Measurements from ENCODE around the gene GATB. TPM values are rescaled to one million over a fixed set of nuclear protein-coding genes. Genes with fewer than 3 reads are reported as not detected.

Gene GATB
- total RNA-seq, 2 donors from 2014 or later: 51.7 to 88.1 TPM

GRCh38 chr4:151792995-151793394, 32.2 kb upstream of the GATB start:
- intact Hi-C loops (cut with DNase I): no loop called here
- no peak for ATAC-seq
- no peak for DNase-seq

- no peak for ATAC-seq
- no peak for DNase-seq
- intact Hi-C loops (cut with DNase I): no loop called here
These were observed 31.7 kb upstream of the GATB start for GRCh38 chr4:151792530-151792929.

- DNase-seq (no peak), ATAC-seq (no peak)
- intact Hi-C loops (cut with DNase I): no loop called here
These were observed 27.2 kb upstream of the GATB start for GRCh38 chr4:151788021-151788420.

- intact Hi-C loops (cut with DNase I): no loop called here
These were observed 25.3 kb upstream of the GATB start for GRCh38 chr4:151786158-151786495.

DNA sequence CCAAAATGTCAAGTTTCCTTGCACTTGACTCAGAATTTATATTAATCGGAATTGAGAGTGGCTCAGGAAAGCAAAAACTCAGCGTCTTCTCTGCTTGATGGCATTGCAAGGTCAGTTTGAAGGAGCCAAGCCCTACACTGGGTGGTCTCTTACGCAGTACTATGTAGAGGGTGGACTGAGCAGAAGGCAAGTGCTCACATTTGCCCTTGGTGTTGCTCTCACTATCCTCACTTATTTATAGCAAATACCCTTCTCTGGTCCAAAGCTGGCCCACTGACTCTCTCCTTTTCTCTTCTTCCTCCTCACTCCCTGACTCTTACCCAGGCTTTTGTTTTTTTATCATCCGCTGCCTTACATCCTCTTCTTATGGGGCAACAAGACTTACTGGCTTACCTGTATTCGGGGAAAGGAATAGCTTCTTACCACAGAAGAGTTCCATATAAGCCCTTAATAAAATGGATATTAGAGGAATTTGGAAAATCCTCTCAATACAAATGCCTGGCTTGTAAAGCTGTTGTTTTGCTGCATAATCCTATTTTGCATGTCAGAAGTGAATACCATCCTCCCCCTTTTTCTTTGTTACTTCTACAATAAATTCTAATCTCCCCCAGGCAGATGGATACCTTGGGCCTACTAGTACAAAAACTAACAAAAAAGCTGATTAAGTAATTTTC, 24.8 kb upstream of the GATB start:
- intact Hi-C loops (cut with DNase I): no loop called here
- ATAC-seq: no peak
- DNase-seq: no peak

More at GRCh38 chr4:151786158-151786495, 25.3 kb upstream of the GATB start:
- ATAC-seq (no peak), DNase-seq (no peak)

DNA sequence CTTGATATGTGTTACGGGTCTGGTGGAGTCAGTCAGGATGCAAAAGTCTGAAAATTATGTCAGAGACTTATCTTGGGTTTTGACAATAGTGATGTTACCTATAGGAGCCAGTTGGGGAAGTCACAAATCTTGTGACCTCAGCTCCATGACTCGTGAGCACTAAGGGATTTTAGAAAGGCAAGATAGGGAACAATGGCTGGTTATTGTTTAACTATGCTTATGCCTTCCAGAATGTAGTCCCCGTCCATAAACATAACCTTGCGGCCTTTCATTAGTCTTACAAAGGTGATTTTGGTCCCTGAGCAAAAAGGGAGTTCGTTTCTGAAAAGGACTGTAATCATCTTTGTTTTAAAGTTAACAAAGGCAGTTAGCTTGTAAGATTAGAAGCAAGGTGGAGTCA, 23.9 kb upstream of the GATB start:
- DNase-seq (no peak), ATAC-seq (no peak)
- intact Hi-C loops (cut with DNase I): no loop called here

DNA sequence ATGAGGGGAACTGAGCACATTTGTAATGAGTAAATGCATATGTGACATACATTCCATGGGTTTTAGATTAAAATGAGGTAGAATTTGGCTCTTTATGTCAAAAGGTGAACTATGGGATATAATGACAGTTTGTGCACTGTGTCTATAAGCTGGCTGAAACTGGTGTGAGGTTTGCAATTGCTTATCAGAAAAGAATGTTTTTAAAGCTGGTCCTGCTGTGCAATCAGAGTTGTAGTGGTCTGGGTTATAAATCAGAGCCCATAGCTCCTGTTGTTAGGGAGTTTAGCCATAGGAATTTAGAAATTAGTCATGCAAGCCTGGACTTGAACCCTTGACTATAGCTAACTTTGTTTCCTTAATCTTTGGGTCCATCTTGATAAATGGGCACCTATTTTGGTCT, 23.1 kb upstream of the GATB start:
- intact Hi-C loops (cut with DNase I): no loop called here
- ATAC-seq: no peak
- no peak for DNase-seq

DNA sequence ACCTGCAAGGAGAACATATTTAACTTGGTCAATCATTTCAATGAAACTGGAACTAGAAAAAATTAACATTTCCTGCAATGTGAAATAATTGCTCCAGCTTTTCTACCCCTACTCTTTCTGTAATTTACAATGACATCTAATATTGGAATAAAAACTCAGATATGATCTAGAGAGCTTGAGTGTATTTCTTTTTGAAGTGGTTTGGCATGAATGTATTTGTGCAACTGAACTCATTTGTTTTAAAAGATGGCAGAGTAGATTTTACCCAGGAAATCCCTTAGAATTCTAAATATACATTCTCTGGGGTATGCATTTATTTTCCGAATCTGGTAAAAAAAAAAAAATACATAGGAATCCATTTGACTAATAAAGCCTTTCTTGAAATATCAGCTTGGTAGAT, 21.5 kb upstream of the GATB start:
- ATAC-seq: no peak
- intact Hi-C loops (cut with DNase I): no loop called here
- DNase-seq: no peak

DNA sequence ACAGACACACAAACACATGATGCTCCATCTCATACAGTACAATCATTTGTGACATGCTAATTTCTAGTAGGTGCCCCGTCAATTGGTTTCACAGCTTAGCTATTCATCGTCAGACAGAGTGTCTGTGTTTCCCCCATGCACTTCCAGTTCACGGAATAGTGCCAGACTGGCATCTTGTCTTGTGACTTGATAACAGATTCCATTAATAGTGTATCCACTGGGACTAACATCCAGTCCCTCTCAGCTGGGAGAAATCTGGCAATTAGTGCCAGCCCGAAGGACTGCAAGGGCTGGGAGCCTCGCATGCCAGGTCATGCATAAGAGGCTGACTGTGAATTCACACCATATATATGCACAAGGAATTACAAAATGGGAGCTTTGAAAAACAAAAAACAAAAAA, 20.2 kb upstream of the GATB start:
- peak; percentile 41 for DNase-seq
- ATAC-seq: peak; percentile 90 to 95
- intact Hi-C loops (cut with DNase I): no loop called here

- DNase-seq (no peak), ATAC-seq (no peak)
- intact Hi-C loops (cut with DNase I): no loop called here
These were observed 16.7 kb upstream of the GATB start for GRCh38 chr4:151777471-151777870.

DNA sequence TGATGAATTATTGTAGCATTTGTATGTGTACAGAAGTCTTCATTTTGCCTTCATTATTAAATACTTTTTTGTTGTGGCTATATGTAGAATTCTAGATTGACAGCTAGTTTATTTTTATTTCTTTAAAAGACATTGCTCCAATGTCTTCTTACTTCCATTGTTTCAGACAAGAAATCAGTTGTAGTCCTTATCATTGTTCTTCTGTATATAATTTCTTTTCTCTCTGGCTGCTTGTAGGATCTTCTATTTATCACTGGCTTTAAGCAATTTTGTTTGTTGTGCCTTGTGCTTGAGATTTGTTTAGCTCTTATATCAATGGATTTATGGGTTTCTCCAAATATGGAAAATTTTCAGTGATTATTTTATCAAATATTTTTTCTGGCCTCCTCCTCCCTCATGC, 13.5 kb upstream of the GATB start:
- intact Hi-C loops (cut with DNase I): no loop called here
- ATAC-seq (no peak), DNase-seq (no peak)

- ATAC-seq (no peak), DNase-seq (no peak)
- intact Hi-C loops (cut with DNase I): no loop called here
These were observed 11.5 kb upstream of the GATB start for GRCh38 chr4:151772274-151772673.

DNA sequence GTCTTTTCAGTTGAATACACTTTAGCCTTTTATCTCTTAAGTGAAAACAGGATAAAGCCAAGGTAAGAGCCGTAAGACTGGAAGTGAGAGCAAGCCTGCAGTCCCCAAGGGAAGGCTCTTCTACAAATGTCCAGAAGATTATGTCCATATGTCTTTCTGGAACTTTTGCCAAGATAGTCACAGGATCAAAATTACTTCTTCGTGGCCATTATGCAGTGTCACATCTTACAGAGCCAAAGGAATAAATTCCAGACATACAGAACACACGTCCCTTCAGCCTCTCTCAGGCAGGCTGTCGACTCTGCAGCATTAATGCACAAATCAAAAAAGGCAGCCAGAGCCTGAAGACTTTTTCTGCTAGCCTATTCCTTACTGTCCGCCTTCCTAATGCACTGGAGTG, 10.9 kb upstream of the GATB start:
- ATAC-seq (no peak), DNase-seq (no peak)
- intact Hi-C loops (cut with DNase I): no loop called here

DNA sequence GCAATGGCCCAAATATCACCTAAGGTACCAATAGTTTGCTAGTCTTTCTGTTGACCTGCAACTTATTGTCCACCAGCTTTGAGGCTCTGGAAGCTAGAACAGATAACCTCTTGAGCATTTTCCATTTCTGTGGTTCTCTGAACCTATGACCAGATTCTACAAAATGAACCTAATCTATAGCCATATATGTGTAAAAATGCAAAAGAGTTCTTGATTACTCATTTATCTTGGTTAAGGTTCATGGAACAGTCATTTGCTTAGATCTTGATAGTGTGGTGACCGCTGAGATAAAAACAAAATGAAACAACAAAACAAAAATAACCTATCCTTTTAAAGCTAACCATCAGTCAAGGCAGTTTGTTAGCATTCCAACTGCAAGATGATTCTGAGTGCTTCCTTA, 9.3 kb upstream of the GATB start:
- DNase-seq (no peak), ATAC-seq (no peak)
- intact Hi-C loops (cut with DNase I): no loop called here

DNA sequence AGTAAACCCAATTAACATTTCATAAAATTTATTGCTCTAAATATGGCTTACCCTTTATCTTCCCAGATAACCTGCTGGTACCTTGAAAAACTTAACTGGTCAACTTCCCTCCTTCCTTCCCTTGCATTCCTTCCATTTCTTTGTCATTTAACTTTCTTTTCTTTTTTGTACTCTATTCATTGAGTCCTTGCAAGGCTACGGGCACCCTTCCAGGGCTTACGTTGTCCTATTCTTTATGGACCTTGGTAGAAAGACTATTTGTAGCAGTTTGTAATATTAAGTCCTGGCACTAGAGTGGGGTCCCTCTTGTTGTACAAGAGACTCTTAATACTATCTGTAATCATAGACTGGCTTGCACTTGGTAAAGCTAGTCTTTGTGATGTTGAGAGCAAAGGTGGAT, 8.0 kb upstream of the GATB start:
- intact Hi-C loops (cut with DNase I): no loop called here

DNA sequence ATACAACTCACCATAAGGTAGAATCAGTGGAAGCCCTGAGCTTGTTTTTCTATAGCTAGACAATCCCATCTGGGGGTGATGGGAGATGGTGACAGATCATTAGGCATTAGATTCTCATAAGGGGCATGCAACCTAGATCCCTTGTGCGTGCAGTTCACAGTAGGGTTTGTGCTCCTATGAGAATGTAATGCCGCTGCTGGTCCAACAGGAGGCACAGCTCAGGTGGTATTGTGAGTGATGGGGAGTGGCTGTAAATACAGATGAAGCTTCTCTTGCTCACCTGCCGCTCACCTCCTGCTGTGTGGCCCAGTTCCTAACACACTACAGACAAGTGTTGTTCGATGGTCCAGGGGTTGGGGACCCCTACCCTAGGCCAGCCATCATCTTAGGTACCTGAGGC, 5.9 kb upstream of the GATB start:
- ATAC-seq (no peak), DNase-seq (no peak)
- intact Hi-C loops (cut with DNase I): no loop called here

More for the DNA sequence above, 8.0 kb upstream of the GATB start:
- no peak for DNase-seq
- ATAC-seq: no peak

DNA sequence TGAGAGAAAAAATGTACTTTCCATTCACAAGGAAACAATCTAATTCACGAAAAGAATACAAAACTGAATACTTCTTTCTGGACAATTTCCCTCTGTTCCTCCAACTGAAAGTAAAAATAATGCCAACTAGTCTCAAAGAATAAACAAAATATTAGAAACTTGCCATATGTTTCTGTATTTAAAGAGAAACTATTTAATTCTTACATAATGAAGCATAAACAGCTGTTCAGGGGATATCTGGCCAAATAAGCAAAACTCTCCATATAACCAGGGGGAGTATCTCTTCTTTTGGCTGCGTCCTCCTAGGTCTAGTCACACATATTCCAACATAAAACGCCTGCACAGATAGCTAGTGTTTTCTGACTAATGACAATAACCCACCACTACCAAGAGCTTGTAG, 805 bp downstream of the GATB start:
- DNase-seq (no peak), ATAC-seq (no peak)
- intact Hi-C loops (cut with DNase I): no loop called here

DNA sequence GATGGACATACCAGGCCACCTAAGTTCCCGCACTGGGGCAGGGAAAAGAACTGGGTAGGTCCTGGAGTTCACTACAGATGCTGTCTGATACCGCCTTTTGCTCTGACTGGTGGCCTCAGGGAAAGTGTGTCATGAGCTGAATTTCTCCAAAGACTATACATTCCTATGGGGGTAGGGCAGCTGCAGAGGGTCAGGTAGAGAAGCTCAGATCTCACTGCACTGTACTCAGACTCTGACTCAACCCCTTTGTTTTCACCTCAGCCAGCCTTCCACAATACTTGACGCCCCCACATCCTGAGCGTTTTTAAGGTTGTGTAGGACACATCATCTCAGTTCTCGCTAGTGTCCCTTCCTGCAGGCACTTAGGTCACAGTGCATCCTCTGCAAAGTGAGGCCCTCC, 7.8 kb downstream of the GATB start:
- intact Hi-C loops (cut with DNase I): no loop called here
- ATAC-seq (no peak), DNase-seq (no peak)

- ATAC-seq (no peak), DNase-seq (no peak)
- intact Hi-C loops (cut with DNase I): no loop called here
These were observed 10.7 kb downstream of the GATB start for GRCh38 chr4:151750156-151750555.

- intact Hi-C loops (cut with DNase I): no loop called here
- ATAC-seq: peak; percentile 44 to 54
- no peak for DNase-seq
These were observed 15.2 kb downstream of the GATB start for GRCh38 chr4:151745481-151746231.

DNA sequence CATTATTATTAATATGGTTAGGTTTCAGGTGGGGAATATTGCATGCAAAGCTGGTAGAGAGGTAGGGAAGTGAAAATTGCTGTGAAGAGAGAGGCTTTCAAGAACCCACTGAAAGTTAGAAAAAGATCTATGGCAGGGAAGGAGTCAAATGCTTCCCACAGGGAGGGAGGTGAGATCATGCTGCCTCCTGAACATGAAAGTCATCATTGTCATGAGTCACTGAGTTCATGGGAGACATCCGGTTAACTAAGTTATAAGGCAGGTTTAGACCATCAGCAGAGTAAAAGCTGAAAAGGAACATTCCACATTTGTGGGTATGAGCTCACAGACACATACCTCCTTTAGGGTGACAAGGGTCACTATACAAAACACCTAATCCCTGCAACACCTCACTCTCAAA, 16.2 kb downstream of the GATB start:
- ATAC-seq (peak in 1 of 2 donors; percentile 83), DNase-seq (no peak)
- intact Hi-C loops (cut with DNase I): no loop called here
